Astrocyte of the spinal cord (primary cell): Measurements from ENCODE around the gene C16orf74.
A peak's percentile ranks its signal among the peaks of the same experiment; 100 is the strongest.

ENCODE experiments used
- DNase-seq: peaks from one replicate; pipeline ENCODE4 v3.0.0; 2011; ENCODE audit warnings: low read depth, low spot score
- H3K4me3 ChIP-seq: 2 replicates; pipeline ENCODE4 v1.5.1; 2011; ENCODE audit warnings: low read depth, mild to moderate bottlenecking, low read length, moderate library complexity
- in situ Hi-C: cut with HindIII; loops from 2 replicates; pipeline ENCODE4 v1.10.0; 2017; ENCODE audit warnings: low sequenced_read_pairs
- TF ChIP-seq, protein P1 (sequence below): IDR thresholded peaks from 2 replicates; pipeline ENCODE4 v1.5.1; 2012; ENCODE audit warnings: low read depth, mild to moderate bottlenecking, low read length, inconsistent platforms

The C16orf74 gene

DNA sequence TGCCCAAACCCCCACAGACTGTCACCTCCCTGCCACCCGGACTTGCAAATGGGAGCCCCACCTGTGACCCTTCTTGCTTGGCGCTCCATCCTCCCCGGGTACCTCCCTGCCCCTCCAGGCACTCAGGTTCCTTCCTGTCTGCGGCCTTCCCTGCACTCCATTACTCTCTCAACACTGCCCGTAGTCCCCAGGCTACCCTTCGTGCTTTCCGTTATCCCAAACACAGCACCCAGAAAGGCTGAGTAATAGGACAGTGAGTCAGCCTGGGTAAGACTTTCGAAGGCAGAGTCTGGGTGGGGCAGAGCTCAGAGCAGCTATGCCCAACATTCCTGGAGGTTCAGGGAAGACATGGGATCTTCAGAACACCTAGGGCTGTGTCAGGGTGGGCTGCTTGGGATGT, 16.6 kb upstream of the C16orf74 start:
- TF ChIP-seq, protein P1, sequence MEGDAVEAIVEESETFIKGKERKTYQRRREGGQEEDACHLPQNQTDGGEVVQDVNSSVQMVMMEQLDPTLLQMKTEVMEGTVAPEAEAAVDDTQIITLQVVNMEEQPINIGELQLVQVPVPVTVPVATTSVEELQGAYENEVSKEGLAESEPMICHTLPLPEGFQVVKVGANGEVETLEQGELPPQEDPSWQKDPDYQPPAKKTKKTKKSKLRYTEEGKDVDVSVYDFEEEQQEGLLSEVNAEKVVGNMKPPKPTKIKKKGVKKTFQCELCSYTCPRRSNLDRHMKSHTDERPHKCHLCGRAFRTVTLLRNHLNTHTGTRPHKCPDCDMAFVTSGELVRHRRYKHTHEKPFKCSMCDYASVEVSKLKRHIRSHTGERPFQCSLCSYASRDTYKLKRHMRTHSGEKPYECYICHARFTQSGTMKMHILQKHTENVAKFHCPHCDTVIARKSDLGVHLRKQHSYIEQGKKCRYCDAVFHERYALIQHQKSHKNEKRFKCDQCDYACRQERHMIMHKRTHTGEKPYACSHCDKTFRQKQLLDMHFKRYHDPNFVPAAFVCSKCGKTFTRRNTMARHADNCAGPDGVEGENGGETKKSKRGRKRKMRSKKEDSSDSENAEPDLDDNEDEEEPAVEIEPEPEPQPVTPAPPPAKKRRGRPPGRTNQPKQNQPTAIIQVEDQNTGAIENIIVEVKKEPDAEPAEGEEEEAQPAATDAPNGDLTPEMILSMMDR, result no peak
- H3K4me3 ChIP-seq, result no peak overlapping the region
- peak; percentile 79 for DNase-seq
- in situ Hi-C loops, result no loop called here

DNA sequence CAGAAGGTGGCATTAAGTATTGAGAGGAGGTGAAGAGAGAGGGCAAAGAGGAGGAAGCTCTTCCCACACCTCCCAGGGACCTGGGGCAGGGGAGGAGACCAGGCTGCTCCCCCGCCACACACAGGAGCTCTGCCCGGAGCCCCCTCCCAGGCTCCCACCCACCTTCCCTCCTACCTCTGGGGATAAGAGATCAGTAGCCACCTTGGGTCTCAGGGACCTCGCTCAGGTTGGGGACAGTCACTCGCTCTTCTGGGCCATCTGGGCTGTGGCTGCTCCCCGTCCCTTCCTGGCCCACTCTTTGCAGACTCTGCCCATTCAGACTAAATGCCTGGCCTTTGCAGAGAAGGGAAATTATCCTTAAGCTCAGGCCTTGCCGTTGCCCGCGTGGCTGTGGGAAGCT, 14.9 kb upstream of the C16orf74 start:
- no peak overlapping the region for H3K4me3 ChIP-seq
- in situ Hi-C loops, result no loop called here
- TF ChIP-seq, protein P1, result no peak
- DNase-seq, result no peak

DNA sequence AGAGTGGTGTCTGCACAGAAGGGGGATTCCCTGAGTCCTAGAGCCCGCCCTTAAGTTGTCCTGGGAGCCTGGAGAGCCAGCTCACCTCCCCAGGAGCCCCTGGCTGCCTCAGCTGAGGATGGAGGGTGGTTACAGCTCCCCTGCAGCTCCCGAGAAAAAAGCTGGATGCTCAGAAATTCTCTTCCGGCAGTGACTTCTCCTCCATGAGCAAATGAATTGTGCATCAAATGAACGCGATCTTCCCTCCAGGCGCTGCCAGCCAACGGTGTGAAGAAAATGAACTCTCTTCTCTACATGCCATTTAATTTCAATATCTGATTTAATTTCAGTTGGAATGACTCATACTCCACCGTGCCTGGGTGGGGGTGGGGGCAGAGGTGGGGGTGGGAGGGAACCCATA, 14.3 kb upstream of the C16orf74 start:
- in situ Hi-C loops, result no loop called here
- no peak for DNase-seq
- H3K4me3 ChIP-seq, result no peak overlapping the region
- TF ChIP-seq, protein P1, result no peak

DNA sequence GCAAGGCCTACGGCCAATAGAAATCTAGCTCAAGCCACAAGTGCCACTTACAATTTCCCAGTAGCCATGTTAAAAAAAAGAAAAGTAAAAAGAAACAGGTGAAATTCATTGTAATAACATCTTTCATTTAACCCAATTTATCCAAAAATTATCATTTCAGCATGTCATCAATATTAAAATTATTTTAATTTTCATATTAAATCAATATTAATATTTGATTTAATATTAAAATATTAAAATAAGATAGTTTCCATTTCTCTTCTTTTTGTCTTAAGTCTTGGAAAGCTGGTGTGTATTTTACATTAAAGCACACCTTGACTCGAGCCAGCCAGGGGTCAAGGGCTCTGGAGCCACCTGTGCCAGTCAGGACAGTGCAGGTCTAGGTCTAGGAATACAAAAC, 12.7 kb upstream of the C16orf74 start:
- H3K4me3 ChIP-seq, result no peak overlapping the region
- in situ Hi-C loops, result no loop called here
- TF ChIP-seq, protein P1, result no peak
- DNase-seq, result no peak

DNA sequence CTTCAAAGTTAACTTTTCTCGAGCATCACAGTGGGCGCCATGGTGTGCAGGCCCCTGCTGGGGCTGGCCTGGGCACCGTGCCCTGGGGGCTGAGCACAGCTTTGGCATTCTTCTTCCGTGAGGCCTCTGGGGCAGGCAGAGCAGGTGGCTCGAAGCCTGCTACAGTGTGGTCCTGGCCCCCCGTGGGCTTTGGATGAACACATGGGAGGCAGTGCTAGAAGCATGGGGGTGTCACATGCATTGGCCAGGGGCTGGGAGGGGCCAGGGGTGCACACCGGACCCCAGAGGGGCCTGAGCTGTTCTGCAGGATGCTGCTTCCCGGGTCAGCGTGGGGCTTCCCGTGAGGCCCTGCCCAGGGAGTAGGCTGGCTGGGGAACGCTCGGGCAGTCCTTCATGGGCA, 12.1 kb upstream of the C16orf74 start:
- TF ChIP-seq, protein P1, result no peak
- no peak for DNase-seq
- in situ Hi-C loops, result no loop called here
- H3K4me3 ChIP-seq, result no peak overlapping the region

DNA sequence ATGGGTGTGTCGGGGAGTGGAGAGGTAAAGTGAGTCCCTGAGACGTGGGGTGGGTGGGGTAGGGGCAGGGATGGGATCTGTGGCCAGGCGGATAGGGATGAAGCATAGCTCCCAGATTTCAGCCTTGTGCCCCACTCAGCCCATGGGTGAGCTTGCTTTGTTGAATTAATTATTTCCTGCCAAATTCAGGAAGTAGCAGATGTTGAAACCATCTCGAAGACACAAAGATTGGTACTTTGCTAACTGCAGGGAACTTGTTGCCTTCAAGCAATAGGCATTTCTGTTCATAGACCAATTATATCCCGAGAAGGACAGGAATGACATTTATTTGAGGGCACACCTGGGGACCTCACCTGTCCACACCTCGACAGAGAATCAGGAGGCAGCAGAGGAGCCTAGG, 11.0 kb upstream of the C16orf74 start:
- in situ Hi-C loops, result no loop called here
- DNase-seq, result no peak
- no peak overlapping the region for H3K4me3 ChIP-seq
- TF ChIP-seq, protein P1, result no peak
